ENCODE measurements around the gene CASKIN1.

DNA sequence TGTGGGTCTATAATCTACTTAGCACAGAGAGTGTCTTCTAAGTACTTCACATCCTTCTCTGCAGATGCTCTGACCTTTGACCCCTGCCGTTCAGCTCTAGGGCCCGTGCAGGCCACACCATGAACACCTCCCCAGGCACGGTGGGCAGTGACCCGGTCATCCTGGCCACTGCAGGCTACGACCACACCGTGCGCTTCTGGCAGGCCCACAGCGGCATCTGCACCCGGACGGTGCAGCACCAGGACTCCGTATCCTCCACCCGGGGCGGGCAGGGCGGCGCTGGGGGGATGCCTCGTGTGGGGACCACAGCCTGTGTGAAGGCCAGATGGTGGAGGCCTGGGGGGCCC, 9.5 kb upstream of the CASKIN1 start:
- TF ChIP-seq POLR2AphosphoS5 (IDR thresholded peaks at IDR 0.05; ENCODE audit: borderline replicate concordance, low read depth, low read length), result no peak
- TF ChIP-seq EZH2 (IDR thresholded peaks at IDR 0.05), result no peak
- no peak for TF ChIP-seq FOXP2 (optimal IDR thresholded peaks at IDR 0.05; ENCODE audit: control extremely low read depth, extremely low read length, insufficient read depth)
